HUES6 (cell line): ENCODE data around the gene CAP2.

ENCODE experiments used
- H3K27ac ChIP-seq: 2 replicates; pipeline ENCODE4 v1.7.0; 2013; ENCODE audit warnings: low read depth, mild to moderate bottlenecking, low read length, inconsistent platforms
- H3K27me3 ChIP-seq: 2 replicates; pipeline ENCODE4 v1.6.1; 2013; ENCODE audit warnings: low read length; ENCODE audit not compliant: control insufficient read depth, insufficient read depth
- H3K36me3 ChIP-seq: 2 replicates; pipeline ENCODE4 v1.6.1; 2013; ENCODE audit warnings: low read length; ENCODE audit not compliant: control insufficient read depth, insufficient read depth
- H3K4me1 ChIP-seq: 2 replicates; pipeline ENCODE4 v1.6.1; 2013; ENCODE audit warnings: low read length; ENCODE audit not compliant: control insufficient read depth, insufficient read depth
- H3K4me3 ChIP-seq: 2 replicates; pipeline ENCODE4 v1.5.1; 2013; ENCODE audit warnings: low read depth, low read length
- H3K9ac ChIP-seq: one replicate; pipeline ENCODE4 v1.6.1; 2013; ENCODE audit warnings: mild to moderate bottlenecking, low read length
- H3K9me3 ChIP-seq: 2 replicates; pipeline ENCODE4 v1.6.1; 2013; ENCODE audit warnings: low read depth, low read length; ENCODE audit not compliant: control insufficient read depth, insufficient read depth

CAP2 gene

GRCh38 chr6:17484201-17484849, 90.9 kb downstream of the CAP2 start:
- H3K27me3 ChIP-seq = no peaks in the 10 kb centered on the region
- no peaks in the 10 kb centered on the region for H3K9me3 ChIP-seq
- no peak overlapping the region for H3K4me3 ChIP-seq
- no peak overlapping the region for H3K9ac ChIP-seq
- H3K36me3 ChIP-seq = peaks cover 3% of the 10 kb centered on the region; the same call in 1 of the 2 replicates
- no peak overlapping the region for H3K27ac ChIP-seq
- peaks cover 13% of the 10 kb centered on the region for H3K4me1 ChIP-seq

DNA sequence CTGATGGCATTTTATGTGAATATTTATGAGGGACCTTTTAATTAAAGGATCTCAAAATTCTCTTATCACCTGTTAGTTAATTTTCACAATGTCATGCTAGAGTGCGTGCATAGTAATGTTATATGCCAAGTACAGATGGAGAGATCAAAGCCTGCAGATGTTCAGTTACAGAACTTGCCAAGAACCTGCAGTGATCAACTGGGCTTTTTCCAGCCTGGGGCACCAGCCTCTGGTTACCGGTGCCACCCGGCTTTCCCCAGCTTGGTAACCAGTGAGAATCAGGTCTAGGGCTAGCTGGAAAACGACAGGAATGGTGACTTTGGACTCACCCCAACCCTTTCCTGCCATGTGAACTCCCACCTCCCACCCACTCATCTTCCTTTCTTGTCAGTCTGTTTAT, 91.8 kb downstream of the CAP2 start:
- Histone ChIP-seq H3K4me1 (peaks cover 13% of the 10 kb centered on the region), H3K4me3 (no peak overlapping the region), H3K9ac (no peak overlapping the region), H3K27ac (no peak overlapping the region), H3K9me3 (no peaks in the 10 kb centered on the region), H3K27me3 (no peaks in the 10 kb centered on the region), H3K36me3 (peaks cover 3% of the 10 kb centered on the region; the same call in 1 of the 2 replicates)

- Histone ChIP-seq H3K4me3 (no peak overlapping the region), H3K36me3 (peaks cover 3% of the 10 kb centered on the region; the same call in 1 of the 2 replicates), H3K27ac (no peak overlapping the region), H3K9ac (no peak overlapping the region), H3K4me1 (peaks cover 13% of the 10 kb centered on the region), H3K27me3 (no peaks in the 10 kb centered on the region), H3K9me3 (no peaks in the 10 kb centered on the region)
Measured at GRCh38 chr6:17485946-17486345, 92.6 kb downstream of the CAP2 start.

DNA sequence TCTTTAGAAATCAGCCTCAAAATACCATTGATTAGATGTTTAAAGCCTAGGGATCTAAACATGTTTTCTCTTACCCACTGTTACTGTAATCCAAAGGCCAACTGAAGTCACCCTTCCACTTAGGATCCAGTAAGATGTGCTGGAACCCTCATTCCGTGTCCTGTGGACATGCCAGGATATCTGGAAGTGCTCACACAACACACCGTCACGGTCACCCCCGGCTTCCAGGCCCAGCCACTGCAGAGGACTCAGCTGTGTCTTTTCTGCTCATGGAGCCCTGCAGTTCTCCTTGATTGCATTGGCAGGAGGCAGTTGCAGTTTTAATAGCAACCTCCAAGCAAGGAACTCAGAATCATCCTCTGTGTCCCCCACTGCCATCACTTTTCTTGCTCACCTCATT, 93.3 kb downstream of the CAP2 start:
- no peak overlapping the region for H3K4me3 ChIP-seq

DNA sequence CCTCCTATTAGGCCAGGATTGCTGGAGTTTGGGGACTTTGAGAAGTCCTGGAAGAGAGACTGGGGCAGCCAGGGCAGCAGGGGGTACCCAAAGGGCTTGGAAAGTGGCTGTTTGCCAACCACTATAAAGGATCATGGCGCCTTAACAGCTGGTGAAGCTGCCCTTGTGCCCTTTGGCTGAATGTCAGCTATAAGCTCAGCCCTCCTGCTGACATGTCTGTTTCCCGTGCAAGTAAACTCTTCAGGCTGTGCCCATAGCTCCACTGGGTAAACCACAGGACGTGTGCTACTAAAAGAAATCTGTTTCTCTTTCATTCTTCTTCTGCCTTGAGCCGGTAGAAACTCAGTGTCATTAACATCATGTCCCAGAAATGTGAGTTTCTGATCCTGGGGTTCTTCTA, 97.3 kb downstream of the CAP2 start:
- Histone ChIP-seq H3K36me3 (no peaks in the 10 kb centered on the region), H3K27ac (no peak overlapping the region), H3K27me3 (no peaks in the 10 kb centered on the region), H3K4me1 (peaks cover 6% of the 10 kb centered on the region), H3K9me3 (no peaks in the 10 kb centered on the region), H3K9ac (no peak overlapping the region), H3K4me3 (no peak overlapping the region)

More for the DNA sequence above, 93.3 kb downstream of the CAP2 start:
- Histone ChIP-seq H3K27me3 (no peaks in the 10 kb centered on the region), H3K9me3 (no peaks in the 10 kb centered on the region), H3K36me3 (peaks cover 3% of the 10 kb centered on the region; the same call in 1 of the 2 replicates), H3K27ac (no peak overlapping the region), H3K9ac (no peak overlapping the region), H3K4me1 (peaks cover 13% of the 10 kb centered on the region)

DNA sequence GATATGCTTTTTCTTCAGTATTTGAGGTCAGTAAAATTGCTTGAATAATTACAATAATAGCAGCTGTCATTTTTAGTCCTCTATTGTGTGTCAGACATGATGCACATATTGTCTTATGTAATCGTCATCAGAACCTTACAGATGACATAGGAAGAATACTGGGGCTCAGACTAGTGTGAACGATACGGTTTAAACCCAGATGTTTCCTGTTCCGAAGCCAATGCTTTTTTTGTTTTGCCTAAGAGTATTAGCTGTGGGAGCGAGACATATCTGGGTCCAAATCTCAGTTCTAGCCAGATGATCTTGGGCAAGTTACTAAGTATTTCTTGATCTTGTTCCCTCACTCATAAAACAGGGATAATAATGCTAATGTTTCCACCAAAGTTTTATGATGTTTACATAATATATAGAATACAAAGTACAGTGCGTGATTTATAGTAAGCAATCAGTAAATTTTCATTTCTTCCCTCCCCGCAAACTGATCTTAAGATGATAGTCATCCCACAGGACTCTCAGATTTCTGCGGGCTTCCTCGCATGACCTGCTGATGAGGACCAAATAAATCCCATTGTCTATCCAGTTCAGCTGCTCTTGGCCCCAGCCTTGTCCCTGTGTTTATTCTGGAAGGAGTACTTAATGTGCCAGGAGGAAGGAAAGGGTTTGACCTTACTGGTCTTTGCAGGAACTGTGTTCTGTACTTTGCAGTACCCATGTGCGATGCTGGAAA, 98.2 kb downstream of the CAP2 start:
- H3K27ac ChIP-seq = no peak overlapping the region
- H3K4me3 ChIP-seq = no peak overlapping the region
- H3K36me3 ChIP-seq = no peaks in the 10 kb centered on the region
- H3K9me3 ChIP-seq = no peaks in the 10 kb centered on the region
- no peak overlapping the region for H3K9ac ChIP-seq
- peaks cover 6% of the 10 kb centered on the region for H3K4me1 ChIP-seq
- H3K27me3 ChIP-seq = no peaks in the 10 kb centered on the region

- Histone ChIP-seq H3K9ac (no peak overlapping the region), H3K36me3 (no peaks in the 10 kb centered on the region), H3K27me3 (no peaks in the 10 kb centered on the region), H3K4me1 (peaks cover 6% of the 10 kb centered on the region), H3K4me3 (no peak overlapping the region), H3K9me3 (no peaks in the 10 kb centered on the region), H3K27ac (no peak overlapping the region)
Measured at GRCh38 chr6:17492350-17492749, 99.0 kb downstream of the CAP2 start.

- Histone ChIP-seq H3K27ac (no peak overlapping the region), H3K4me1 (peaks cover 13% of the 10 kb centered on the region), H3K9ac (no peak overlapping the region), H3K9me3 (no peaks in the 10 kb centered on the region), H3K36me3 (no peaks in the 10 kb centered on the region), H3K27me3 (no peaks in the 10 kb centered on the region), H3K4me3 (no peak overlapping the region)
Measured at GRCh38 chr6:17493286-17493685, 99.9 kb downstream of the CAP2 start.

DNA sequence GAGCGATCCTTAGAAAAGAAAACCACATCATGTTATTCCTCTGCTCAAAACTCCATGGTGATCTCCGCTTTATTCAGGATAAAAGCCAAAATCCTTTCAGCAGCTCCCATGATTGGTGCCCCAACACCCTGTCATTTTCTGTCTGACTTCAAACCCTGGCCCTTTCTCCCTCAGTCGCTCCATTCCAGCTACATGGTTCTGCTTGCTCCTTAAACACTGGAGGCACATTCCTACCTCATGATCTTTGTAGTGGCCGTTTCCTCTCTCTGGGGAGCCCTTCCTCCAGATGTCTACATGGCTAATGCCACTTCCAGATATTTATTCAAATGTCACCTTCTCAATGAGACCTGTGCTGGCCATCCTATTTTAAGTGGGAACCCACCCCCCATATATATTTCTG, 100.8 kb downstream of the CAP2 start:
- no peak overlapping the region for H3K9ac ChIP-seq
- no peak overlapping the region for H3K4me3 ChIP-seq
- H3K9me3 ChIP-seq = no peaks in the 10 kb centered on the region
- no peaks in the 10 kb centered on the region for H3K27me3 ChIP-seq
- no peak overlapping the region for H3K27ac ChIP-seq
- H3K4me1 ChIP-seq = peaks cover 13% of the 10 kb centered on the region
- no peaks in the 10 kb centered on the region for H3K36me3 ChIP-seq

DNA sequence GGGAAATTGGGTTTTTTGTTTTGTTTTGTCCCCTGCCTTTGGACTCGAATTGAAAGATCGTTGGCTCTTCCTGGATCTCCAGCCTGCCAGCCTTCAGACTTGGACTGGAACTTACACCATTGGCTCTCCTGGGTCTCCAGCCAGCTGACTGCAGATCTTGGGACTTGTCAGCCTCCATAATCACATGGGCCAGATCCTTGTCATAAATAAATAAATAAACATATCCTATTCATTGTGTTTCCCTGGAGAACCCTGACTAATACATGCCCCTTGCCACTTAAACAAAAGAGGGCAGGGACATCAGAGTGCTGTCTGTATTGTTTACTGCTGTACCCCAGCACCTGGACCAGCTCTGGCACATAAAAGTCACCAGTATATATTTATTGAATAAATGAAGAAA, 101.5 kb downstream of the CAP2 start:
- Histone ChIP-seq H3K4me1 (peaks cover 13% of the 10 kb centered on the region), H3K4me3 (no peak overlapping the region), H3K9ac (no peak overlapping the region), H3K27me3 (no peaks in the 10 kb centered on the region), H3K9me3 (no peaks in the 10 kb centered on the region), H3K36me3 (no peaks in the 10 kb centered on the region), H3K27ac (no peak overlapping the region)

DNA sequence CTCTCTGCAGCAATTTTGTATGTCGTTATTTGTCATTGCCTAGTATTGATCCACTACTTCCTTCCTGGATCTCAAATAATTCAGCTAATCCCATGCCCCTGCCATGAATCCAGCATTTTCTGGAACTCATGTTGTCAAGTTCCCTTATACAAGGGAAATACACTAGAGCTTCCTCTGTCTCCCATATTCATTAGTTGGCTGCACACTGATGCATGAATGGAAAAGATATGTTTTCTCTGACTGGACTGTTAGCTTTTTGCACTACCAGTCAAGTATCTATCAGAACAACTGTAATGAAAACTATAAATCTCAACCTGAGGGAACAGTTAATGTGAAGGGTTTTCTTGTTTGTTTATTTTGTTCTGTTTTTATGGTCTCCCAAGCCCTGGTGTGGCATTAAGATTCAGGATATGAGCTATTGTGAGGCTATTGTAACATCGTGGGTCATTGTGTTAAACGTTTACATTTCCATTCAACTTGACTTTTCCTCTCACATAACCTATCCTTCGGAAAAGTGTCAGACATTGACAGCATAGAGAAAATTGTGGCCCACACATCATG, 104.2 kb downstream of the CAP2 start:
- Histone ChIP-seq H3K4me1 (peaks cover 13% of the 10 kb centered on the region), H3K4me3 (no peak overlapping the region), H3K9ac (no peak overlapping the region), H3K36me3 (no peaks in the 10 kb centered on the region), H3K27me3 (no peaks in the 10 kb centered on the region), H3K27ac (no peak overlapping the region), H3K9me3 (no peaks in the 10 kb centered on the region)
